T-helper 9 cell (primary cell): ENCODE results near the gene KLHL28.

Source experiments
- DNase-seq: peaks from one replicate; pipeline ENCODE4 v3.0.0-alpha.2; 2020
- total RNA-seq, 2 donors: gene quantifications; one replicate each; lab custom pipeline; 2026; lab: John Stamatoyannopoulos, UW

Gene KLHL28
- 65.2 to 69.2 reads per million in 2 donors for total RNA-seq

- peak; percentile 93 for DNase-seq
These were observed at the start of gene KLHL28, which contains the start of gene TOGARAM1 for GRCh38 chr14:44961554-44962333. Gene KLHL28, minus strand, starts transcription at chr14:44961947. Its CDS starts 16,019 bp downstream, at chr14:44945928. Gene TOGARAM1, plus strand, starts transcription at chr14:44962190. Its CDS starts 232 bp downstream, at chr14:44962422.

- DNase-seq = no peak
These were observed 42.2 kb upstream of the KLHL28 start for GRCh38 chr14:45003924-45004323.

DNA sequence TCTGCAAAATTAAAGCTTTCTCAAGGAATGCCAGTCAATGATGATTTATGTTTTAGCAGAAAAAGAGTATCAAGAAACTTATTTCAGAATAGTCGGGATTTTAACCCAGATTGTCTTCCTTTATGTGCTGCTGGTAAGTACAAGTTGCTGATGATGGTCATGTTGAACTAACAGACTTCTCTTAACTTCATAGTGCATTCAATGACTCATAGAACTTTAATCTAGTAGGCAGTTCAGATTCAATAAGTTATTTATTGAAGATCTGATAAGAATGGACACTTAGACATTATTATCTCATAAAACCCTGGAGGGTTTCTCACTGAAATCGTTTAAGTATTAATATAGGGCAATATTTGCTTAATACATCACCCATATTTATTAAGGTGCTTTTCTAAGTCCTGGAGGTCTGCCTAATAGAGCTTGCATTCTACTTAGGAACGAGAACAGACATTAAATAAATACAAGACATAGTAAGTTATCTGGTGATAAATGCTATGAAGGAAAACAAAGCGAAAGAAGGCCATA is 34.1 kb upstream of the KLHL28 start:
- DNase-seq = no peak

GRCh38 chr14:44995196-44995595 is 33.4 kb upstream of the KLHL28 start:
- no peak for DNase-seq

- DNase-seq = no peak
These were observed 28.8 kb upstream of the KLHL28 start for GRCh38 chr14:44990533-44990932.

- DNase-seq = no peak
These were observed 28.0 kb upstream of the KLHL28 start for GRCh38 chr14:44989497-44990440.

DNA sequence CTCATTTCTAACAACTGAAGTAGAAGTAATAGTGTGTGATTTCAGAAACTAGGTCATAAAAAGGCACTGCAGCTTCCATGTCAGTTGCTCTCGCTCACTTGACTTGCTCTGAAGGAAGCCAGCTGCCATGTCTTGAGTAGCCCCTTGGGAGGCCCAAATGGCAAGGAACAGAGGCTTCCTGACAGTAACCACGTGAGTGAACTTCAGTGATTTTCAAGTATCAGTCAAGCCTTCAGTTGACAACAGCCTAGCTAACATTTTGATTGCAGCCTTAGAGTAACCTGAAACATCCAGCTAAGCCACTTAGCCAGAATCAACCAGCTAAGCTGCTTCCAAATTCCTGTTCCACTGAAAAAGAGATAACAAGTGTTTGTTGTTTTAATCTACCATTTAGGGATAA is 26.9 kb upstream of the KLHL28 start:
- DNase-seq = no peak

DNA sequence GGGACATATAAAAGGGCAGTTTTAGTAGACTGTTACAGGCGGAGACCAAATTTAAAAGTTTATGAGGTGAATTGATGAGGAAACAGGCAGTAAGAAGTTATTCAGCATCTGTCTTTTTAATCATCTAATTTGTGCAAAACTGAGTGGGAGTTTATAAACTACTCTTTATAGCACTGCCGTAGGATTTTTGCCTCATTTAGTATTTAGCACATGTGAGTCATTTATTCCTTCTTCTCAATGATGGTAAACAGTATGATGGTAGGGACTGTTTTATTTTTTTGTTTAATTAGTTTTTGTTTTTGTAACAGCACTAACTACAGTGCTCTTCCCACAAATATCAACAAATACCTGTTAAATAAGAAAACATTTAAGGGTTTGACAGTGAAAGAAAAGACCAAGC is 20.8 kb upstream of the KLHL28 start:
- no peak for DNase-seq

DNA sequence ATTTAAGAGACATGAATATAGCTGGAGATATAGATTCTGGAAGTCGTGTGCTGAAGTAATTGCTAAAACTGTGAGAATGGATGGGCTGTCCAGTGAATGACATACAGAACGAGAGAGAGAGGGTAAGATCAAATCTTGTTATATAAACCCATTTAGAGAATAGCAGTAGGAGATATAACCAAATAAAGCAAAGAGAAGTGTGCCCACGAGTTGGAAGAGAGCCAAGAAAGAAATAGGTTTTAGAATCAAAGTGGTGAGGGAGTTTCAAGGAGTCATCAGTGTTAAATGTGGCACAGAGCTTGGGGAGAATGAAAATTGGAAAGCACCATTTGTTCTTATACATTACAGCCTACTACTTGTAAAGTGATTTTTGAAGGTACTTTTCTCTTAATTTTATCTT is 19.5 kb upstream of the KLHL28 start:
- DNase-seq = no peak

- no peak for DNase-seq
These were observed 18.1 kb upstream of the KLHL28 start for GRCh38 chr14:44979740-44980356.

DNA sequence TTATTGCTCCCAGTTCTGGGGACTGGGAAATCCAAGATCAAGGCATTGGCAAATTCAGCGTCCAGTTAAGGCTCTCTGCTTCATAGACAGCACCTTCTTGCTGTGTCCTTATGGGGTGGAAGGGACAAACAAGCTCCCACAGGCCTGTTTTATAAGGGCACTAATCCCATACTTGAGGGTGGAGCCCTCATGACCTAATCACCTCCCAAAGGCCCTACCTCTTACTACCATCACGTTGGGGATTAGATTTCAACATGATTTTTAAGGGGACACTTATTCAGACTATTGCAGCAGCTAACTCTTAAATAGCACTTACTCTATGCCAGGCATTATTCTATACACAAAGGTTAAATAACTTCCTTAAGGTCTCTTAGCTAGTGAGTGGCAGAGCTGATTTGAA is 17.5 kb upstream of the KLHL28 start:
- DNase-seq = no peak

GRCh38 chr14:44971459-44971858 is 9.7 kb upstream of the KLHL28 start:
- DNase-seq = no peak

GRCh38 chr14:44970907-44971306 is 9.2 kb upstream of the KLHL28 start:
- no peak for DNase-seq

DNA sequence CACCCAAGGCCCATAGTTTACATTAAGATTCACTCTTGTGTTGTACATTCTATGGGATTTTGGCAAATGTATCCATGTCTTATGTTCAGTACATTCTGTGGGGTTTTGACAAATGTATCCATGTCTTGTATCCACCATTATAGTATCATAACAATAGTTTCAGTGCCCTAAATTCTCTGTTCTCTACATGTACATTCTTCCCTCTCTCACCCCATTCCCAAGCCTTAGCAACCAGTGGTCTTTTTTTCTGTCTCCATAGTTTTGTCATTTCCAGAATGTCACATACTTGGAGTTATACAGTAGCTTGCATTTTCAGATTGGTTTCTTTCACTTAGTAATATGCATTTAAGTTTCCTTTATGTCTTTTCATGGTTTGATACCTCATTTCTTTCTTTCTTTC is 7.0 kb upstream of the KLHL28 start:
- no peak for DNase-seq

- no peak for DNase-seq
These were observed 5.0 kb upstream of the KLHL28 start for GRCh38 chr14:44966601-44967336.

DNA sequence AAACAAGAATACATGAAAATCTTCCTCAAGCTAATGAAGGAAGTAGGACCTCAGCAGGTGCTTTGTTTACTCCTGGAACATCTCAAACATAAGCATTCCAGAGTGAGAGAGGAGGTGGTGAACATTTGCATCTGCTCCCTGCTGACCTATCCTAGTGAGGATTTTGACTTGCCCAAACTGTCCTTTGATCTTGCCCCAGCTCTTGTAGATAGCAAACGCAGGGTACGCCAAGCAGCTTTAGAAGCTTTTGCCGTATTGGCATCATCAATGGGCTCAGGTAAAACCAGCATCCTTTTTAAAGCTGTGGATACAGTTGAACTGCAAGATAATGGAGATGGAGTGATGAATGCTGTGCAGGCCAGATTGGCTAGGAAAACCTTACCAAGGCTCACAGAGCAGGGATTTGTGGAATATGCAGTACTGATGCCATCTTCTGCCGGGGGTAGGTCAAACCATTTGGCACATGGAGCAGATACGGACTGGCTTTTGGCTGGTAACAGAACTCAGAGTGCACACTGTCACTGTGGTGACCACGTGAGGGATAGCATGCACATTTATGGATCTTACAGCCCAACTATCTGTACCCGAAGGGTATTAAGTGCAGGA is 2.1 kb upstream of the KLHL28 start:
- DNase-seq = no peak

DNA sequence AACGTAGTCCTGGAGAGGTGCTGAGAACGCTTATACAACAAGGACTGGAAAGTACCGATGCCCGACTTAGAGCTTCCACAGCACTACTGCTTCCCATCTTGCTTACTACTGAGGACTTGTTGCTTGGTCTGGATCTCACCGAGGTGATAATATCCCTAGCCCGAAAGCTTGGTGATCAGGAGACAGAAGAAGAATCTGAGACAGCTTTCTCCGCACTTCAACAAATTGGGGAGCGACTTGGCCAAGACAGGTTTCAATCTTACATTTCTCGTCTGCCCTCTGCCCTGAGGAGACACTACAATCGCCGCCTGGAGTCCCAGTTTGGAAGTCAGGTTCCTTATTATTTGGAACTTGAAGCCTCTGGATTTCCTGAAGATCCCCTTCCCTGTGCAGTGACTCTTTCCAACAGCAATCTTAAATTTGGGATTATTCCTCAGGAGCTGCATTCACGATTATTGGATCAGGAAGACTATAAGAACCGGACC is 1.3 kb upstream of the KLHL28 start:
- no peak for DNase-seq

GRCh38 chr14:44962334-44963043 is 742 bp upstream of the KLHL28 start:
- no peak for DNase-seq

DNA sequence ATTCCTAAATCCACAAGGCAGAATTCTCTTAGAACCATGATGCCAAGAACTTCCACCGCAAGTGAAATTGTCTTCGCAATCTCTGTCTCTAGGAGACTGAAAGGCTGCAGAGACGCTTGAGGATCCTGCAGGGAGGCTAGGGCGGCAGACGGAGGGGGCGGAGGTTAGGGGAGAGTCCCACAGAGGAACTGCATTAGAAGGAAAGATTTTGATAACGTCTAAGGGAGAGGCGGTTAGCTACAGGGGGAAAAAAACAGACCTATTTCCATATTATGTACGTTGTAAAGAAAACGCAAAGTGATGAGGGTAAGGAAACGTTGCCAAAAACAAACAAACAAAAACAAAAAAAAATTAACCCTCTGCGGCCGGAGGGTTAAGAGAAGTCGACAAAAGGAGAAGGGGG is 595 bp downstream of the KLHL28 start:
- DNase-seq = peak; percentile 52

GRCh38 chr14:44960646-44961045 is 1.1 kb downstream of the KLHL28 start:
- no peak for DNase-seq

DNA sequence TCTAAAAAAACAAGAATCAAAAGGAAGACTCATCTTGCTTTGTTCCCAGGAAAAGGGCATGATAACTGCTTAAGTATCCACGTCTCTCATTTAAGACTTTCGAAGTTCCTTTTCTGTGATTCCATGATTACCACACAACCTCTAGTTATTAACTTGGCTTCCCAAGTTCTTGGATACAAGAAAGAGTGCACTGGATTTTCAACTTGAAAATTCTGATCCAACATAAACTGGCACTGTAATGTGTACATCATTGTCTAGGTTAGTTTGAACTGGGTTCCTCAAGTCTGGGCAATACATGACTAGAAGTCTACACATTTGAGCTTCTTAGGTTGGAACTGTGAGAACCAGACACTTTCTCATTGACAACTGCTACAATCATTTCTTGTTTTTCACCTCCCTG is 1.6 kb downstream of the KLHL28 start:
- DNase-seq = no peak
